HG03025 (cell line): Measurements from ENCODE around the gene ARHGEF6.
"Not testable (repeated sequence)": the region's sequence is repeated elsewhere in the genome, so short reads cannot be mapped to it uniquely, and the experiment has no call there.

Experiments
- ATAC-seq: cut with Tn5 transposase; IDR thresholded peaks from one replicate; pipeline ENCODE4 v1.9.1; 2021; ENCODE audit warnings: mild to moderate bottlenecking, moderate library complexity; ENCODE audit not compliant: unreplicated experiment, low FRiP score

ARHGEF6 gene

GRCh38 chrX:136780763-136781162 lies at the start of gene ARHGEF6:
Gene ARHGEF6 (minus strand): TSS chrX:136780932. CDS start chrX:136780882, 50 bp downstream.
- no peak for ATAC-seq

GRCh38 chrX:136829413-136829812 lies 48.7 kb upstream of the ARHGEF6 start:
- no peak for ATAC-seq

GRCh38 chrX:136828830-136829229 lies 48.1 kb upstream of the ARHGEF6 start:
- ATAC-seq: no peak

GRCh38 chrX:136827026-136827425 lies 46.3 kb upstream of the ARHGEF6 start:
- ATAC-seq: no peak

- no peak for ATAC-seq
Measured at GRCh38 chrX:136825771-136826170, 45.0 kb upstream of the ARHGEF6 start.

- ATAC-seq: no peak
Measured at GRCh38 chrX:136823175-136823574, 42.4 kb upstream of the ARHGEF6 start.

GRCh38 chrX:136822337-136823095 lies 41.8 kb upstream of the ARHGEF6 start:
- no peak for ATAC-seq

GRCh38 chrX:136819756-136820155 lies 39.0 kb upstream of the ARHGEF6 start:
- ATAC-seq: not testable (repeated sequence)

- no peak for ATAC-seq
Measured at GRCh38 chrX:136819031-136819703, 38.4 kb upstream of the ARHGEF6 start.

GRCh38 chrX:136816975-136817374 lies 36.2 kb upstream of the ARHGEF6 start:
- ATAC-seq: no peak

- no peak for ATAC-seq
Measured at GRCh38 chrX:136814847-136815750, 34.4 kb upstream of the ARHGEF6 start.

GRCh38 chrX:136812286-136812685 lies 31.6 kb upstream of the ARHGEF6 start:
- ATAC-seq: no peak

GRCh38 chrX:136810493-136810892 lies 29.8 kb upstream of the ARHGEF6 start:
- ATAC-seq: no peak

GRCh38 chrX:136806891-136807410 lies 26.2 kb upstream of the ARHGEF6 start:
- no peak for ATAC-seq

GRCh38 chrX:136802515-136802914 lies 21.8 kb upstream of the ARHGEF6 start:
- ATAC-seq: no peak

- ATAC-seq: no peak
Measured at GRCh38 chrX:136797787-136798186, 17.1 kb upstream of the ARHGEF6 start.

GRCh38 chrX:136795132-136795531 lies 14.4 kb upstream of the ARHGEF6 start:
- not testable (repeated sequence) for ATAC-seq

GRCh38 chrX:136794660-136795059 lies 13.9 kb upstream of the ARHGEF6 start:
- ATAC-seq: not testable (repeated sequence)

GRCh38 chrX:136794080-136794479 lies 13.3 kb upstream of the ARHGEF6 start:
- no peak for ATAC-seq

GRCh38 chrX:136789856-136790255 lies 9.1 kb upstream of the ARHGEF6 start:
- no peak for ATAC-seq

- no peak for ATAC-seq
Measured at GRCh38 chrX:136784231-136784630, 3.5 kb upstream of the ARHGEF6 start.
